ENCODE data around the gene FLAD1.

The FLAD1 gene

DNA sequence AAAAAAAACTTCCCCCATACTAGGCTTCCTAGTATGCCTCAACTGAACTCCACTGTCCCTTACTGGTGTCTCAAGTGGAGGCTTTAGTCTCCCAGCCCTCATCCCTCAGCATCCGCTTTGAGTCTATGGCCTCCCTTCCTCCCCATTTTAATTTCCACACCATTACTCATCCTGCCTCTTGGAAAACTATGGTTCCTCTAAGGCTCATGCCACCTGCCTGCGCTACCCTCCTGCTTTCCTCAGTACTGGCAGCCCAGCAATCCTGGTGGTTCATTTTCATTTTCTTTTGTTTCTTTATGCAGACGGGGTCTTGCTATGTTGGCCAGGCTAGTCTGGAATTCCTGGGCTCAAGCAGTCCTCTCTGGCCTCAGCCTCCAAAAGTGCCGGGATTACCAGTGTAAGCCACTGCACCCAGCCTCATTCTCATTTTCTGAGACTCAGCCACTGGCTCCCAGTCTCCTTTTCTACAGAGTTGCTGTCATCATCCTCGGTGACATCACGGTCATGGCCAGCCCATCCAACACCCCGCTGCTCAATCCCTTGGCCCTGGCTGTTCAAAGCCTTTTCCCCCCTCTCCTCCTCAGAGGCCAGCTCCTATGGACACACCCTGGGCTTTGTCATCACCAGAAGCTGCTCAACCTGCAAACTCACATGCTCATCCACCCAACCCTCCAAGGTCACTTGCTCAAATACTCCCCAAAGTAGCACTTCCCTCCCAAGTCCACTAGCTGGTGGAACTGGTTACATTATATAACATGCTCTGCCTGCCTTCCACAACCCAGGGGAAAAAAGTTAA lies 44.3 kb upstream of the FLAD1 start:
- Histone ChIP-seq H3K4me3 (ENCODE audit: low read length) (no peak overlapping the region), H3K4me1 (ENCODE audit: low read length) (peaks cover 53% of the 10 kb centered on the region), H3K36me3 (replicated peaks; ENCODE audit: low read depth, low read length) (no peaks in the 10 kb centered on the region), H4K20me1 (ENCODE audit: insufficient read depth, low read length) (no peaks in the 10 kb centered on the region), H3K27ac (ENCODE audit: low read length) (no peak overlapping the region), H3K4me2 (ENCODE audit: low read length) (no peak overlapping the region), H3K9me3 (ENCODE audit: insufficient read depth, low read length) (no peaks in the 10 kb centered on the region), H2AFZ (ENCODE audit: low read depth, low read length) (no peak overlapping the region), H3K27me3 (ENCODE audit: low read depth, low read length) (no peaks in the 10 kb centered on the region), H3K79me2 (ENCODE audit: low read length) (peaks cover 14% of the 10 kb centered on the region), H3K9ac (ENCODE audit: low read length) (no peak overlapping the region)
- TF ChIP-seq, protein P1, sequence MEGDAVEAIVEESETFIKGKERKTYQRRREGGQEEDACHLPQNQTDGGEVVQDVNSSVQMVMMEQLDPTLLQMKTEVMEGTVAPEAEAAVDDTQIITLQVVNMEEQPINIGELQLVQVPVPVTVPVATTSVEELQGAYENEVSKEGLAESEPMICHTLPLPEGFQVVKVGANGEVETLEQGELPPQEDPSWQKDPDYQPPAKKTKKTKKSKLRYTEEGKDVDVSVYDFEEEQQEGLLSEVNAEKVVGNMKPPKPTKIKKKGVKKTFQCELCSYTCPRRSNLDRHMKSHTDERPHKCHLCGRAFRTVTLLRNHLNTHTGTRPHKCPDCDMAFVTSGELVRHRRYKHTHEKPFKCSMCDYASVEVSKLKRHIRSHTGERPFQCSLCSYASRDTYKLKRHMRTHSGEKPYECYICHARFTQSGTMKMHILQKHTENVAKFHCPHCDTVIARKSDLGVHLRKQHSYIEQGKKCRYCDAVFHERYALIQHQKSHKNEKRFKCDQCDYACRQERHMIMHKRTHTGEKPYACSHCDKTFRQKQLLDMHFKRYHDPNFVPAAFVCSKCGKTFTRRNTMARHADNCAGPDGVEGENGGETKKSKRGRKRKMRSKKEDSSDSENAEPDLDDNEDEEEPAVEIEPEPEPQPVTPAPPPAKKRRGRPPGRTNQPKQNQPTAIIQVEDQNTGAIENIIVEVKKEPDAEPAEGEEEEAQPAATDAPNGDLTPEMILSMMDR (IDR thresholded peaks at IDR 0.05; ENCODE audit: low read depth, low read length): no peak
- no peak for TF ChIP-seq EZH2phosphoT487 (IDR thresholded peaks at IDR 0.05; ENCODE audit: low read depth)

- H3K27ac ChIP-seq (ENCODE audit: low read length): no peak overlapping the region
Measured at GRCh38 chr1:154940213-154940560, 43.0 kb upstream of the FLAD1 start.

DNA sequence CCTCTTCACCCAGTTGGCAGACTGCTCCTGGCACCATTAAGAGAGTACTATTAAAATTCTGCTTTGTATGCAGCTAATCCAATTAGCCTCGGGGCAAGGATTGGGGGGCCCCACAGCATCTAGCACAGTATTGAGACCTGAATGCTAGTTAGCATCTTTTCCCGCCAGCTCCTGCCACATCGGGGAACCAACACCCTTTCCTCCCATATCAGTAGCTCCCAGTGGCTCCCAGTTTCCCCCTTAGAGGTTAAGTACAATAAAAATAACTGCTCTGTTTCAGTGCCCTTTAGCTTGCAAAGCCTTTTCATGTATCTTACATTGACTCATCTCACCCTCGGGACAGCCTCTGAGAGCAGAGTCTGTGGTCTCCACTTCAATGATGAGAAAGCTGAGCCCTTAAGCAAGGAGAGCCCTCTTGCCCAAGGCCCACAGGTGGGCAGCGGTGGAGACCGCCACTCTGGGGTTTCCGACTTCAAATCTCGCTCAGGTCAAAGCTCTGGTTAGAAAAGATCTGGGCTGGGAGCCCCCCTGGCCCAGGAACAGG lies 42.4 kb upstream of the FLAD1 start:
- H3K9ac ChIP-seq (ENCODE audit: low read length): peak overlapping the region; percentile 82; the same call in 1 of the 2 replicates
- peak overlapping the region; percentile 85 for H3K4me2 ChIP-seq (ENCODE audit: low read length)
- no peaks in the 10 kb centered on the region for H3K36me3 ChIP-seq (replicated peaks; ENCODE audit: low read depth, low read length)
- H3K27ac ChIP-seq (ENCODE audit: low read length): peak overlapping the region; percentile 22
- H4K20me1 ChIP-seq (ENCODE audit: insufficient read depth, low read length): no peaks in the 10 kb centered on the region
- no peak overlapping the region for H2AFZ ChIP-seq (ENCODE audit: low read depth, low read length)
- H3K27me3 ChIP-seq (ENCODE audit: low read depth, low read length): no peaks in the 10 kb centered on the region
- peaks cover 7% of the 10 kb centered on the region for H3K79me2 ChIP-seq (ENCODE audit: low read length)
- no peaks in the 10 kb centered on the region for H3K9me3 ChIP-seq (ENCODE audit: insufficient read depth, low read length)
- TF ChIP-seq EZH2phosphoT487 (IDR thresholded peaks at IDR 0.05; ENCODE audit: low read depth): no peak
- TF ChIP-seq, protein P1 (IDR thresholded peaks at IDR 0.05; ENCODE audit: low read depth, low read length): no peak
- H3K4me1 ChIP-seq (ENCODE audit: low read length): peaks cover 61% of the 10 kb centered on the region
- peak overlapping the region; percentile 13 for H3K4me3 ChIP-seq (ENCODE audit: low read length)

More at GRCh38 chr1:154940213-154940560, 43.0 kb upstream of the FLAD1 start:
- Histone ChIP-seq H3K4me1 (ENCODE audit: low read length) (peaks cover 65% of the 10 kb centered on the region), H3K9me3 (ENCODE audit: insufficient read depth, low read length) (no peaks in the 10 kb centered on the region), H3K9ac (ENCODE audit: low read length) (peak overlapping the region; percentile 82; the same call in 1 of the 2 replicates), H3K27me3 (ENCODE audit: low read depth, low read length) (no peaks in the 10 kb centered on the region), H3K4me2 (ENCODE audit: low read length) (peak overlapping the region; percentile 85), H4K20me1 (ENCODE audit: insufficient read depth, low read length) (no peaks in the 10 kb centered on the region), H2AFZ (ENCODE audit: low read depth, low read length) (no peak overlapping the region), H3K4me3 (ENCODE audit: low read length) (no peak overlapping the region), H3K79me2 (ENCODE audit: low read length) (peaks cover 12% of the 10 kb centered on the region), H3K36me3 (replicated peaks; ENCODE audit: low read depth, low read length) (no peaks in the 10 kb centered on the region)
- no peak for TF ChIP-seq EZH2phosphoT487 (IDR thresholded peaks at IDR 0.05; ENCODE audit: low read depth)
- TF ChIP-seq, protein P1 (IDR thresholded peaks at IDR 0.05; ENCODE audit: low read depth, low read length): no peak

DNA sequence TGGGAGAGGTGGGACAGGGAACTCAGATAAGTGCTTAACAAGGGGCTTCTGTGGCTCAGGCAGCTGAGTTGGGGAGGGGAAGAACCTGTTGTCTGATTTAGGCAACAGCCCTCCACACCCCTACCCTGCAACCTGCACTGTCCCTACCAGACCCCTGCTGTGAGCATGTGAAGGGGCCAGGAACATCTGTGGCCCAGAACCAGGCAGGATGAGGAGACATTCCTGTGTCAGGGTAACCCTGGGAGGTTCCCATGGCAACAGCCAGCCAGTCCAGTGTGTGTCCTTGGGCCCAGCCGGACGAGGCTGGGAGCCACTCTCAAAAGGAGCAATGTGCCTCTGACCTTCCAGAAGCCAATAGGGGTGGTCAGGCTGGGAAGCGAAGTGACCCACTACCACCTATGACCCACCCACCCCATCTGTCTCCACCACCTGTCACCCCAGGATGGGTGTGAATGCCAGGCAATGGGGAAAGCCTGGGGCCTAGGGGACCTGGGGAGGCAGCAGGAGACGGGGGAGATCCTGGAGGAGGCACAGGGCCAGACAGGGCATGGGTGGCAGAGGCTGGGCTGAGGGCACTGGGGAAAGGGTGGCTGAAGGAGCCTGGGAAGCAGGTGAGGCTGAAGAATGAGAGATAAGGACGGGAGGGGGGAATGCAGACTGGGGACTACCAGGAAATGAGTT lies 41.7 kb upstream of the FLAD1 start:
- Histone ChIP-seq H3K4me2 (ENCODE audit: low read length) (peak overlapping the region; percentile 85), H3K27ac (ENCODE audit: low read length) (peak overlapping the region; percentile 88)

More for the DNA sequence above, 41.7 kb upstream of the FLAD1 start:
- Histone ChIP-seq H3K36me3 (replicated peaks; ENCODE audit: low read depth, low read length) (no peaks in the 10 kb centered on the region), H3K79me2 (ENCODE audit: low read length) (no peaks in the 10 kb centered on the region), H4K20me1 (ENCODE audit: insufficient read depth, low read length) (no peaks in the 10 kb centered on the region), H2AFZ (ENCODE audit: low read depth, low read length) (no peak overlapping the region), H3K9ac (ENCODE audit: low read length) (peak overlapping the region; percentile 82), H3K4me3 (ENCODE audit: low read length) (peak overlapping the region; percentile 69), H3K9me3 (ENCODE audit: insufficient read depth, low read length) (no peaks in the 10 kb centered on the region), H3K27me3 (ENCODE audit: low read depth, low read length) (no peaks in the 10 kb centered on the region), H3K4me1 (ENCODE audit: low read length) (peaks cover 57% of the 10 kb centered on the region)
- TF ChIP-seq, protein P1 (IDR thresholded peaks at IDR 0.05; ENCODE audit: low read depth, low read length): no peak
- TF ChIP-seq EZH2phosphoT487 (IDR thresholded peaks at IDR 0.05; ENCODE audit: low read depth): no peak
